ENCODE results near the gene IRF1.
"Not testable (repeated sequence)": the region's sequence is repeated elsewhere in the genome, so short reads cannot be mapped to it uniquely, and the experiment has no call there.

IRF1 gene

DNA sequence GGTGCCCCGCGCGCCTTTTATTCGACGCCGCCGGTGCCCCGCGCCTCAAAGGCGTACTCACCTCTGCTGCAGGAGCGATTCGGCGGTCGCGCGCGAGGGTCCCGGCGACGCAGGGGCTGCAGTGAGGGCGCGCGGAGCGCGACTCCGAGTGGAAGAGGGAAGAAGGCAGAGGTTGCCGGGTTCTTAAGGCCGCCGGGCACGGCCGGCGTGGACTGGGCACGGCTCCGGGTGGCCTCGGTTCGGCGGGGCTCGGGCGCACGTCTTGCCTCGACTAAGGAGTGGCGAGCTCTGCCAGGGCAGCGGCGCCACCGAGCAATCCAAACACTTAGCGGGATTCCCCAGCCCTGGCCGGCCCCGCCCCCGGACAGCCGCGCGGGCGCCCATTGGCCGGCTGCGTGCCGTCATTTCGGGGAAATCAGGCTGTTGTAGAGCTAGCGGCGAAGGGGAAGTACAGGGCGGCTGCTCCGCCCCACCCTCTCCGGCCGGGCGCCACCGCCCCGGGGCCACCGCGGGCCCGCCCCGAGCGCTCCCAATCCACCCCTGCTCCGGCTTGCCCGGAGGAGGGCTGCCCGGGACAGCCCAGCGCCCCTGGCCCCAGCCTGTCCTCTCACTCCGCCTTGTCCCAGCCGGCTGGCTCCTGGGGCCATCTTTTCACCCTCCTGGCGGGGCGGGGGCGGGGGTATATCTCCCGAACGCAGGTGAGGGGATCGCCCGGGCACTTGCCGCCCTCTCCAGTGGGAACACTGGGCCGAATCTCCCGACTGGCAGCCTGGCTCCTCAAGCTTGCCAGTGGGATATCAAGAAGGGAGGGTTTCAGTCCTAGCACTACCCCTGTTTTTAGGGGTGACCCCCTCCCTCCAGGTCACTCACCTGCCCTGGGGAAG lies at the start of gene IRF1:
IRF1 (minus strand) TSS at position 290 of the 884 bp plus-strand sequence. CDS start 1,295 bp downstream, outside the sequence.
- in situ Hi-C loops (cut with MboI; ENCODE audit: low sequenced_read_pairs): no loop called here

GRCh38 chr5:132540149-132540548 lies 49.6 kb upstream of the IRF1 start:
- in situ Hi-C loops (cut with MboI; ENCODE audit: low sequenced_read_pairs): no loop called here

DNA sequence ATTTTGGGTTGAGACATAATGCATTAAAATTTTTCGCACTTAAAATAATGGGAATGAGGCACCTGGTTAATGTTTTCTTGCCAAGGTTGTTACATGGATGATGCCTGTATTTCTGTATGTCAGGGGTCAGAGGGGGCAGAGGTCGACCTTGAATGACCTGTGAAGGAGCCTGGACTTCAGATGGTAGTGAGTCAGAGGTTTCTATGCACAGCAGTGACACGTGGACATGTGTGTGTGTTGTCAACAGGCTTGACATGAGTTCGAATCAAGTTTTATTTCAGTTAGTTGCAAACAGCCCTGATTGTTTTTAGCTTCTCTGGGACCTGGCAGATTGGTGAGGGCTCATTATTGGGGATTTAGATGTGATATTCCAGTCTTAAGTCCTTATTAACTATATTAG lies 49.1 kb upstream of the IRF1 start:
- in situ Hi-C loops (cut with MboI; ENCODE audit: low sequenced_read_pairs): no loop called here

DNA sequence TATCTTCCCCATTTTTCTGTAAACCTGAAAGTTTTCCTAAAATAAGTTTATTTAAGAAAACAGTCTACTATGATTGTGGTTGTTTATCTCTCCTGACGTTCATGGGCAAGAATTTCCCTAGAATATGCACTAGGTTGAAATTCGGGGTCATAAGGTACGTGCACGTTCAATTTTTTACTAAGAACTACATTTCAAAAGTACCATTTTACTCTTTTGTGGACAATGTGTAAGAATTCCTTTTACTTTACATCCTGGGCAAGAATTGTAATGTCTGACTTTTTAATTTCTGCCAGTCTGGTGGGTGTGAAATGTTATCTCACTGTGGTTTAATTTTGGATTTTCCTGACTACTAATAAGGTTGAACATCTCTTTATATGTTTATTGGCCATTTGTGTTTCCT lies 40.4 kb upstream of the IRF1 start:
- in situ Hi-C loops (cut with MboI; ENCODE audit: low sequenced_read_pairs): no loop called here

GRCh38 chr5:132528866-132529634 lies 38.5 kb upstream of the IRF1 start:
- in situ Hi-C loops (cut with MboI; ENCODE audit: low sequenced_read_pairs): no loop called here

- in situ Hi-C loops (cut with MboI; ENCODE audit: low sequenced_read_pairs): no loop called here
Observed at GRCh38 chr5:132528021-132528420, 37.4 kb upstream of the IRF1 start.

DNA sequence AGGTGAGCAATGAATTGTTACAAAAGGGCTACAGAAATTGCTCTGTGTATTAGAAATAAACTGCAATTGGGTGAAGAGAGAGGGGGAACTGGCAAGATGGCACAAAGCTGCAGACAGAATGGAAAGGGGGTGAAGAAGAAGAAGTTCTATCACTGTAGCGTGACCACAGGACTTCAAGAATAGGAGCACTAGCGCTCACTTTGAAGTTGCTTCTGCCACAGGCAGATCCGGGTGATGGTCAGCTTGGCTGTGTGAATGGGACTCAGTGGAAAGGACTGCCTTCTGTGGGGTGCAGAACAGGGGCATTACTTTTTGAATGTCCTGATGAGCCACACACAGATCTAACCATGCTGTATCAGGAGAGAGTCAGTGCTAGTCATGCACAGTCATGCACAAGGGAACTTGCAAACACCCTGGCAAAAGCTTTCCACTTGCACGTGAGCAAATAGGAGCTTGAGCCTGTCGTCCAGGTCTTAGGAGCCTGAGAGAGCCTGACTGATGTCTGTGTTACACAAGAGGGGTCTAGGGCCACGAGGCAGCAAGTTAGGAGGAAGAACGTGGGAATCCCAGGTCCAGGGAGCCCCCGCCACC lies 36.5 kb upstream of the IRF1 start:
- in situ Hi-C loops (cut with MboI; ENCODE audit: low sequenced_read_pairs): no loop called here

GRCh38 chr5:132526290-132526973 lies 35.9 kb upstream of the IRF1 start:
- in situ Hi-C loops (cut with MboI; ENCODE audit: low sequenced_read_pairs): no loop called here

DNA sequence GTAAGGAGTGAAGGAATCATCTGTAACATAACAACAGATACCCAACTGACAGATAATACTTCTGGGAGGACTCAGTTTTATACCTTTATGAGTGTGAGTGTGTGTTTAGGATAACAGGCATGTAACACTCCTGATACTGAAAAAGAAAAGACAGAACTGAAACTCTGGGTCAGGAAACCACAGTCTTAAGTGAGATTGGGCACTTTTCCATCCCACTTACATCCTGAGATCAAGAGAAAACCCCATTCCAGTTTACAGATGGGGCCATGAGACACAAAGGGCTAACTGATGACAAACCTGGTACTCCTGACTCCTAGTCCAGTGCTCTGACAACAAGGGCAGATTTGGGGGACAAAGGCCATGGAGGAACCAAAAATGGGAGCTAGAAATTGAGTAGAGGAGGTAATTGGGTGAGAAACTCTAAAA lies 34.7 kb upstream of the IRF1 start:
- in situ Hi-C loops (cut with MboI; ENCODE audit: low sequenced_read_pairs): no loop called here

- in situ Hi-C loops (cut with MboI; ENCODE audit: low sequenced_read_pairs): not testable (repeated sequence)
Observed at GRCh38 chr5:132524877-132525276, 34.3 kb upstream of the IRF1 start.

DNA sequence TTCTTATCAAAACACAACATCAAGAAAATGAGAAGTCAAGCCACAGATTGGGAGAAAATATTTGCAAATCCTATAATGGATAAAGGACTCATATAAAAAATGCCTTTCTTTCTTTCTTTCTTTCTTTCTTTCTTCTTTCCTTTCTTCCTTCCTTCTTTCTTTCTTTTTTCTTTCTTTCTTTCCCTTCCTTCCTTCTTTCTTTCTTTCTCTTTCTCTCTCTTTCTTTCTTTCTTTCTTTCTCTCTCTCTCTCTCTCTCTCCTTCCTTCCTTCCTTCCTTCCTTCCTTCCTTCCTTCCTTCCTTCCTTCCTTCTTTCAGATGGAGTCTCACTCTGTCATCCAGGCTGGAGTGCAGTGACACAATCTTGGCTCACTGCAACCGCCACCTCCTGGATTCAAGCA lies 31.5 kb upstream of the IRF1 start:
- in situ Hi-C loops (cut with MboI; ENCODE audit: low sequenced_read_pairs): not testable (repeated sequence)

GRCh38 chr5:132513618-132514336 lies 23.2 kb upstream of the IRF1 start:
- in situ Hi-C loops (cut with MboI; ENCODE audit: low sequenced_read_pairs): not testable (repeated sequence)

- in situ Hi-C loops (cut with MboI; ENCODE audit: low sequenced_read_pairs): no loop called here
Observed at GRCh38 chr5:132510076-132510475, 19.5 kb upstream of the IRF1 start.

- in situ Hi-C loops (cut with MboI; ENCODE audit: low sequenced_read_pairs): no loop called here
Observed at GRCh38 chr5:132506094-132506692, 15.6 kb upstream of the IRF1 start.

GRCh38 chr5:132505641-132506040 lies 15.1 kb upstream of the IRF1 start:
- in situ Hi-C loops (cut with MboI; ENCODE audit: low sequenced_read_pairs): no loop called here

- in situ Hi-C loops (cut with MboI; ENCODE audit: low sequenced_read_pairs): no loop called here
Observed at GRCh38 chr5:132504746-132505145, 14.2 kb upstream of the IRF1 start.

- in situ Hi-C loops (cut with MboI; ENCODE audit: low sequenced_read_pairs): no loop called here
Observed at GRCh38 chr5:132503244-132503643, 12.7 kb upstream of the IRF1 start.

- in situ Hi-C loops (cut with MboI; ENCODE audit: low sequenced_read_pairs): no loop called here
Observed at GRCh38 chr5:132501961-132502931, 11.7 kb upstream of the IRF1 start.

GRCh38 chr5:132501629-132501956 lies 11.0 kb upstream of the IRF1 start:
- in situ Hi-C loops (cut with MboI; ENCODE audit: low sequenced_read_pairs): no loop called here
